D721Med (cell line): ENCODE results near the gene GAS7.

Experiments
- DNase-seq: peaks from one replicate; pipeline ENCODE4 v3.0.0; 2011; ENCODE audit warnings: low spot score; ENCODE audit not compliant: insufficient read length
- FAIRE-seq: peaks from 2 replicates; lab custom pipeline; 2011; peaks lifted over from hg19 to GRCh38; lab: Jason Lieb, UNC
- CTCF ChIP-seq: IDR thresholded peaks from 2 replicates; pipeline ENCODE4 v1.5.1; 2012; ENCODE audit warnings: mild to moderate bottlenecking, control low read depth; ENCODE audit not compliant: insufficient read depth; ENCODE audit errors: missing control alignments

The GAS7 gene

GRCh38 chr17:9862949-9863348 lies 335.5 kb downstream of the GAS7 start:
- FAIRE-seq (no peak), DNase-seq (no peak)
- no peak for TF ChIP-seq CTCF

GRCh38 chr17:9862220-9862619 lies 336.2 kb downstream of the GAS7 start:
- no peak for FAIRE-seq
- TF ChIP-seq CTCF, result no peak
- DNase-seq, result no peak

DNA sequence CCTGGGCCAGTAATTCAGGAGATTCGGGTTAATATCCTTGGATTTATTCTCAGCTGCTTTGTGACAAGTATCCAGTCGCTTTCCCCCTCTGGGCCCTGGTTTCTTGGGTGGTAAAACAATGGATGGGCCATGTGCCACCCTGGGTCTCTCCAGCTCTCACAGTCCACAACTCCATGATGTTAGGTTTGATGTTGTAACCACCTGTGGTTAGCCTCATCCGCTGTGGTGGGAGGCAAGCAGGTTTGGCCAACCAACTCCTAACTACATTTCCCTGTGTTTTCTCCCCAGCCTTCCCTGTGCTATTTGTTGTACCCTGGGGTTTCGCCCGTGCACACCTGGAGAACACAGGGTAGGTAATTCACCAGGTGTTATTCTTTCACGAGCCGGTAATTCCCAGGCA lies 337.6 kb downstream of the GAS7 start:
- TF ChIP-seq CTCF, result no peak
- no peak for DNase-seq
- no peak for FAIRE-seq
